ENCODE results near the gene THTPA. TPM values are rescaled to one million over a fixed set of nuclear protein-coding genes. Genes with fewer than 3 reads are reported as not detected.
A peak's percentile ranks its signal among the peaks of the same experiment; 100 is the strongest.

Gene THTPA
- total RNA-seq, result 18.0 and 18.6 TPM in 2 replicates

GRCh38 chr14:23555882-23556699 lies at the start of gene THTPA:
THTPA (plus strand) TSS chr14:23556271; CDS start chr14:23556758, 487 bp downstream.
- intact Hi-C loops (cut with micrococcal nuclease), result loop anchor here (1.0 to 10.0 kb wide), 10 partner anchors 11 to 889 kb away; partner anchors contain the start of genes ACIN1, ADCY4, AP1G2 and C14orf119
- Mint-ChIP-seq H3K4me3 (peak within 1 kb of the TSS; percentile 94), H3K27me3 (no peaks in the 10 kb centered on the region), H3K27ac (peak within 1 kb of the TSS; percentile 95), H3K4me1 (peaks cover 30% of the 10 kb centered on the region), H3K36me3 (ENCODE audit: low read depth) (peaks cover 33% of the 10 kb centered on the region), H3K9me3 (no peaks in the 10 kb centered on the region)
- CTCF ChIA-PET, result interaction anchor here (2.0 kb wide), 1 partner anchor 77 kb away, joined by 8 read pairs; no protein-coding TSS in a partner anchor
- TF ChIP-seq CTCF (IDR thresholded peaks at IDR 0.05), result no peak
- POLR2A ChIA-PET, result interaction anchor here (0.6 to 6.2 kb wide), 8 partner anchors 11 to 812 kb away, joined by 3 to 41 read pairs (median 4); partner anchors contain the start of genes AP1G2, NFATC4, NGDN and PABPN1
- ATAC-seq (ENCODE audit: low read depth) (peak; percentile 79), DNase-seq (peak; percentile 88)

- peaks cover 2% of the 10 kb centered on the region for H3K4me1 Mint-ChIP-seq
- no peaks in the 10 kb centered on the region for H3K27me3 Mint-ChIP-seq
- no peaks in the 10 kb centered on the region for H3K9me3 Mint-ChIP-seq
- ChIA-PET CTCF (no interaction called here), POLR2A (no interaction called here)
- intact Hi-C loops (cut with micrococcal nuclease), result no loop called here
- DNase-seq (no peak), ATAC-seq (ENCODE audit: low read depth) (no peak)
- peak overlapping the region; percentile 50 for H3K4me3 Mint-ChIP-seq
- H3K36me3 Mint-ChIP-seq (ENCODE audit: low read depth), result peaks cover 7% of the 10 kb centered on the region
- TF ChIP-seq CTCF (IDR thresholded peaks at IDR 0.05), result no peak
- no peak overlapping the region for H3K27ac Mint-ChIP-seq
Observed at GRCh38 chr14:23512156-23512555, 43.9 kb upstream of the THTPA start.

GRCh38 chr14:23513005-23513817 lies 42.9 kb upstream of the THTPA start:
- ATAC-seq (ENCODE audit: low read depth) (no peak), DNase-seq (no peak)
- H3K27me3 Mint-ChIP-seq, result no peaks in the 10 kb centered on the region
- CTCF ChIA-PET, result no interaction called here
- intact Hi-C loops (cut with micrococcal nuclease), result no loop called here
- H3K4me3 Mint-ChIP-seq, result no peak overlapping the region
- POLR2A ChIA-PET, result no interaction called here
- peaks cover 2% of the 10 kb centered on the region for H3K4me1 Mint-ChIP-seq
- H3K27ac Mint-ChIP-seq, result no peak overlapping the region
- no peak for TF ChIP-seq CTCF (IDR thresholded peaks at IDR 0.05)
- H3K36me3 Mint-ChIP-seq (ENCODE audit: low read depth), result peaks cover 4% of the 10 kb centered on the region
- H3K9me3 Mint-ChIP-seq, result no peaks in the 10 kb centered on the region

GRCh38 chr14:23513818-23514643 lies 42.0 kb upstream of the THTPA start:
- H3K4me1 Mint-ChIP-seq, result peaks cover 2% of the 10 kb centered on the region
- intact Hi-C loops (cut with micrococcal nuclease), result no loop called here
- DNase-seq, result no peak
- ChIA-PET CTCF (no interaction called here), POLR2A (no interaction called here)
- no peak for ATAC-seq (ENCODE audit: low read depth)
- H3K27ac Mint-ChIP-seq, result no peak overlapping the region
- H3K9me3 Mint-ChIP-seq, result no peaks in the 10 kb centered on the region
- no peaks in the 10 kb centered on the region for H3K27me3 Mint-ChIP-seq
- H3K36me3 Mint-ChIP-seq (ENCODE audit: low read depth), result peaks cover 6% of the 10 kb centered on the region
- TF ChIP-seq CTCF (IDR thresholded peaks at IDR 0.05), result no peak
- H3K4me3 Mint-ChIP-seq, result no peak overlapping the region

All from activated B cell treated with CpG ODN at 0.5 μM for 24 hours (primary cell).